Effector CD8-positive, alpha-beta T cell (primary cell): ENCODE data around the gene DDA1.
A peak's percentile ranks its signal among the peaks of the same experiment; 100 is the strongest.
"Not testable (repeated sequence)": the region's sequence is repeated elsewhere in the genome, so short reads cannot be mapped to it uniquely, and the experiment has no call there.

Experiments used
- DNase-seq: peaks from one replicate; lab custom pipeline; 2025; lab: John Stamatoyannopoulos, UW
- total RNA-seq, 4 experiments: gene quantifications; one replicate each; lab custom pipeline; 2026; lab: John Stamatoyannopoulos, UW

The DDA1 gene
- 41.0 to 51.5 (median 45.5) reads per million in 4 experiments for total RNA-seq

- peak; percentile 98 for DNase-seq
These were observed at the start of gene DDA1 for GRCh38 chr19:17309198-17309964. Gene DDA1, plus strand, starts transcription at chr19:17309563. Its CDS starts 92 bp downstream, at chr19:17309655.

DNA sequence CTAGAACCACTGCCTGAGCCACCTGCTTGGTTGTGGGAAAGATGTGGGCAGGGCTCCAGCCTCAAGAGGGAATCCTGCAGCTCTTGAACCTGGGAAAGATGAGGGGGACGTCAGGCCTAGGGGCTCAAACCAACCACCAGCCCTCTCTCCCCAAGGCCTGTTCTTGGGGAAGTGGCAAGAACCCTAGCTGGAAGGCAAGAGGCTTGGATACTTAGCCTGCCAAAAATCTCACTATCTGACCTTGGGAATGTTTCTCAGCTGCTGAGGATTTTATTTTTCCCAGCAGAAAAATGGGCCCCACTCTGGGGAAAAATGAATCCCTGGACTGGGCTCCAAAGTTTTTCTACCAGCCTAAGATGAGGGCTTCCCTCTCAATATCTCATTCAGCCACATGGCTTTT, 49.4 kb upstream of the DDA1 start:
- DNase-seq: no peak

DNA sequence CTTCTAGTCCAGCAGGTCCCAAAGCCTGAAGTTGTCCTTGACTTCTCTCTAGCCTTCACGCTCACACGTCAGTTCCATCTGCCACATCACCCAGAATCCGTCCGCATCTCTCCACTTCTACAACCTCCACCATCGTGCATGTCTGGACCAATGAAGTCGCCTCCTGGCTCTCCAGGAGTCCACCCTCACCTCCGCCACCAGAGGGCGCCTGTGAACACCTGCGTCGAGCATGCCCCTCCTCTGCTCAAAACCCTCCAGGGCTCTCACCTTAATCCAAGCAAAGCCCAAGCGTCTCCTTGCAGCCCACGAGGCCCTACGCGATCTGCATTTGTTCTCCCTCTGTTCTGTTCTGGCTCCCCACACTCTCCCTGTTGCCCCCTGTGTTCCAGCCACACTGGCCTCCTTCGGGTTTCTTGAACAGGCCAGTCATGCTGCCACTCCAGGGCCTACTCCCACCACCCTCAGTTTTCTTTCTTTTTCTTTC, 48.5 kb upstream of the DDA1 start:
- DNase-seq: peak; percentile 82

- DNase-seq: no peak
These were observed 46.8 kb upstream of the DDA1 start for GRCh38 chr19:17262557-17262956.

DNA sequence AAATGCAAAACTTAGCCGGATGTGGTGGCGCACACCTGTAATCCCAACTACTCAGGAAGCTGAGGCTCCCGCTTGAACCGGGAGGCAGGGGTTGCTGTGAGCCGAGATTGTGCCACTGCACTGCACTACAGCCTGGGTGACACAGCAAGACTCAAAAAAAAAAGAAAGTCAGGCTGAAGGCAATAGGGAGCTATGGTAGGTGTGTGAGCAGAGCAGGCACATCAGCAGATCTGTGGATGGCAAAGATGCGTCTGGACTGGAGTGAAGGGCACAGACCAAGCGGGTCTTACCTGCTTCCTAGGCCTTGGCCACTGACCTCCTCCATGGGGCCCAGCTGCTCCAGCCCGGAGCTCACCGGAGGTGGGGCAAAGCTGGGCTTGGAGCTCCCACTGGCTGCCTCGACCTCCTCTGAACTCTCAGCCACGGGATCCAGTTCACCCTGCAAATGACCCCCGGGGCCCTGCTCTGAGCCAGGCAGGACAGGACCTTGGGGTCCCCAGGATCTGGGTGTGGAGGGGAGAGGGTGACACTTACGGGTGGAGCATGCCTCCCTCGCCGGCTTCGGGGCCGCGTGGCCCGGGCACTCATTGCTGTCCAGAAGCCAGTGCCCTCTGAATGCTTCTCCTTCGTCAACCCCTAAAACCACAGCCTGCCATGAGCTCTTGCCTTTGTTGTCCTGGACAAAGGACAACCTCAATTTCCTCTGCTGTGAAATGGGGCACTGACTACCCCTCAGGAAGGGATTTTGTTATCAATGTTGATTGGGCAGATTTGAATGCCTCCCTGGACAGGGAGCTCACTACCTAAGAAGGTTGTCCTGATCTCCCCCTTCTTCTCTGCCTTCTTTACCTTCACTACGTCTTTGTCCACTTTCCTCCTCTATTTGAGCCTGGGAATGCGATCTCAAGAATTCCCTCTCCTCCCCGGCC, 45.4 kb upstream of the DDA1 start:
- DNase-seq: no peak

DNA sequence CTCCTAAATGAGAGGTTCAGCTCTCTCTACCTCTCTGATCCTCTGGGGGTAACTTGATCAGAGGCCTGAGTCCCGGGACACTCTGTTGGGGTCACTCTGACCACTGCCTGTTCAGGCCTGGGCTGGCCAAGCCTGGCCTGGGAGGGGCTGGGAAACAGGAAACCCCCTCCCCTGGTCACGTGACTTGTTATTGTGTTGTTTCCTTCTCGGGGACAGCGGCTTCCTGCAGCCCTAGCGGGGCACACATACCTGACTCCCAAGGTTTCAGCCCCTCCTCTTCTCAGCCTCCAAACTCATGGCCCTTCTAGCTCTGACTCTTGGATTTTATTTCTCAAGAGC, 44.8 kb upstream of the DDA1 start, which contains the start of gene USHBP1:
TSS of gene USHBP1 (minus strand) at position 105 of the 339 bp plus-strand sequence. CDS start 446 bp downstream, outside the sequence.
- no peak for DNase-seq

- no peak for DNase-seq
These were observed 43.3 kb upstream of the DDA1 start for GRCh38 chr19:17266026-17266425.

DNA sequence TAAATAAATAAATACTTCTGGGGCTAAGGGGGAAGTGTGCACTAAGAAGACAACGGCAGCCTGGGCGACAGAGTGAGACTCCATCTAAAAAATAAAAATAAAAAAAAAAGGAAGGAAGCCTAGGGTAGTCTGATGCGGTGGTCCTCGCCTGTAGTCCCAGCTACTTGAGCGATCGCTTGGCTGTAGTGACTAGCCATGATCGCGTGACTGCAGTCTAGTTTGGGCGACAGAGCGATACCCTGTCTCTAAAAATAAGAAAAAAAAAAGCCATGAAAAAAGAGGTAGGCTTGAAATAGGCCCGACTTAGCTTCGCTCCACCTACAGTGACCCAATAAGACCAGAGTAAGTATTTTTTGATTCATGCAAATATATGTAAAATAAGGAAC, 42.8 kb upstream of the DDA1 start:
- DNase-seq: no peak

GRCh38 chr19:17266975-17267788, 42.2 kb upstream of the DDA1 start, which contains the start of gene BABAM1:
Gene BABAM1, plus strand, starts transcription at chr19:17267443. Its CDS starts 1,364 bp downstream, at chr19:17268807.
- DNase-seq: peak; percentile 89

DNA sequence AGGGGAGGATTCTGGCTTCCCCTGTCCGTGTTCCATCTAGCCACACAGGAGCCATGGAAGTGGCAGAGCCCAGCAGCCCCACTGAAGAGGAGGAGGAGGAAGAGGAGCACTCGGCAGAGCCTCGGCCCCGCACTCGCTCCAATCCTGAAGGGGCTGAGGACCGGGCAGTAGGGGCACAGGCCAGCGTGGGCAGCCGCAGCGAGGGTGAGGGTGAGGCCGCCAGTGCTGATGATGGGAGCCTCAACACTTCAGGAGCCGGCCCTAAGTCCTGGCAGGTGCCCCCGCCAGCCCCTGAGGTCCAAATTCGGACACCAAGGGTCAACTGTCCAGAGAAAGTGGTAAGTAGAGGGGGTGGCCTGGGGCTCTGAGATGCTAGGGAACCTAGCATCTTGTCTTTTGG, 40.6 kb upstream of the DDA1 start:
- no peak for DNase-seq

- DNase-seq: not testable (repeated sequence)
These were observed 34.5 kb upstream of the DDA1 start for GRCh38 chr19:17274892-17275291.

GRCh38 chr19:17275441-17276175, 33.8 kb upstream of the DDA1 start:
- no peak for DNase-seq

- DNase-seq: no peak
These were observed 29.9 kb upstream of the DDA1 start for GRCh38 chr19:17279436-17279835.

DNA sequence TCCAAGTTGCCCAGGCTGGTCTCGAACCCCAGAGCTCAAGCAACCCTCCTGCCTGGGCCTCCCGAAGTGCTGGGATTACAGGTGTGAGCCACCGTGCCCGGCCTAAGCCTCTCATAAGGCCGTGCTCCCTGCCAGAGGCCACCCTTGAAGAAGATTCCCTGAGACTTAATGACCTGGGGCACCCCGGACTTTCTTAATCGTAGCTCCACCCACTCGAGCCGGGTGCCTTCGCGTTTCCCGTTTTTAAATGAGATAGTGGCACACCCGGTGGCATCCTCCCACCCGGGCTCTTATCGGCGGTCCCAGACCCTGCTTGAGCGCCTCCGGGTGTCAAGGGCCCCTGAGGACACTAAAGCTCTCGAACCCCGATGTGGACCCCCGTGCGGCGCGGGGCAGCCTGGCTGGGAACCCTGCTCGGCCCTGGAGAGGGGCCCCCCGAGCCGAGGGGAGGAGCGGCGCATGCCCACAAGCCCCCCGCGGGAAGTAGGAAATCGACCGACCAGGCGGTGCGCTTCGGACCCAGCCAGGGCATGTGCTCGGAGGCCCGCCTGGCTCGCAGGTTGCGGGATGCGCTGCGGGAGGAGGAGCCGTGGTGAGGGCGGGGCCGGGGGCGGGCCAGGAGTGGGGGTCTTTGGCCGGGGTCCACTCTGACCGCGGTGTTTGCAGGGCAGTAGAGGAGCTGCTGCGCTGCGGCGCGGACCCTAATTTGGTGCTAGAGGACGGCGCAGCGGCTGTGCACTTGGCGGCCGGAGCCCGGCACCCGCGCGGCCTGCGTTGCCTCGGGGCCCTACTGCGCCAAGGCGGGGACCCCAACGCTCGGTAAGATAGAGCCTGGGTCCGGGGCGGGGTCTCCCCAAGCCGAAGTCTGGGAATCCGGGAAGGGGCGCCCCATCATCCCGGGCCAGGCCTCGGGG, 27.7 kb upstream of the DDA1 start, which contains the start of gene ANKLE1:
TSS of gene ANKLE1 (plus strand) at position 511 of the 914 bp plus-strand sequence. CDS start at position 531, 20 bp downstream.
- DNase-seq: peak; percentile 16

DNA sequence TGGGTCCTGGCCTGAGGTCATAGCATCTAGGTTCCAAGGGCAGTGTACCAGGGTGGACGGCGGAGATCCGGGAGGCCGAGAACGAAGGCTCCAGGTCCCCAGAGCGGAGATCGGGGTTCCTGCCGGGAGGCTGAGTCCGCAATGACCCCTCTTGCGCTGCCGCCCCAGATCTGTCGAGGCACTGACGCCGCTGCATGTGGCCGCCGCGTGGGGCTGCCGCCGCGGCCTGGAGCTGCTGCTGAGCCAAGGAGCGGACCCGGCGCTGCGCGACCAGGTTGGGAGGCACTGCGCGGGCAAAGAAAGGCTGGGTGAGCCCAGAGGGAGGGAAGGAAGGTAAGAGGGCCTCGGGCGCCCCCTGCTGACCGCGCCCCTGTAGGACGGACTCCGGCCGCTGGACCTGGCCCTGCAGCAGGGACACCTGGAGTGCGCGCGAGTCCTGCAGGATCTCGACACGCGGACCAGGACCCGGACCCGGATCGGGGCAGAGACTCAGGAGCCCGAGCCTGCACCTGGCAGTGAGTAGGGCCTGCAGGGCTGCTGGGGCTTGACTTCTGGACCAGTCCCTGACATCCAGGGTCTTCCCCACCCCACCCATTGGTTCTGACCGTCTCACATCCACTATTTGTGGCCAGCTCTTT, 26.8 kb upstream of the DDA1 start:
- DNase-seq: peak; percentile 65

DNA sequence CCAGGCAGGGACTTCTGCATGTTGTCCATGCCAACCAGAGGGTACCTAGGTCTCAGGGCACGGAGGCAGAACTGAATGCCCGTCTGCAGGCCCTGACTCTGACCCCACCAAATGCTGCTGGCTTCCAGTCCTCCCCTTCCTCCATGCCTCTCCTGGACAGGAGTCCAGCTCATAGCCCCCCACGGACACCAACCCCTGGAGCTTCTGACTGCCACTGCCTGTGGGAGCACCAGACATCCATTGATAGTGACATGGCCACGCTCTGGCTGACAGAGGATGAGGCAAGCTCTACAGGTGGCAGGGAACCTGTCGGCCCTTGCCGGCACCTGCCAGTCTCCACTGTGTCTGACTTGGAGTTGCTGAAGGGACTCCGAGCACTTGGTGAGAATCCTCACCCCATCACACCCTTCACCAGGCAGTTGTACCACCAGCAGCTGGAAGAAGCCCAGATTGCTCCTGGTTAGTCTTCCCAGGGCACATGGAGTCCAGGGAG, 25.8 kb upstream of the DDA1 start:
- DNase-seq: no peak

GRCh38 chr19:17285415-17286135, 23.8 kb upstream of the DDA1 start:
- no peak for DNase-seq

DNA sequence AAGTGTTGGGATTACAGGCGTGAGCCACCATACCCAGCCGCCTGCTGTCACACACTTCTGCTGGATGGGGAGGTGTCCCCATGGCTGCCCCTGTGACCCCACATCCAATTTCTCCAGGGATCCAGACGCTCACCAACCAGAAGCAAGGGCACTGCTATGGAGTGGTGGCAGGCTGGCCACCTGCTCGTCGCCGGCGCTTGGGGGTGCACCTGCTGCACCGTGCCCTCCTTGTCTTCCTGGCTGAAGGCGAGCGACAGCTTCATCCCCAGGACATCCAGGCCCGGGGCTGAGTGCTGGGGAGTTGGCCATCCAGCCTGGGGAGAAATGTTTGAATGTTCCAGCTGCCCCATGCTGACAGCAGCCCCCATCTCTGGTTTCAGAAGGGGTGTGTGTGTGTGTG, 23.1 kb upstream of the DDA1 start:
- no peak for DNase-seq
